NT2/D1 (cell line): Measurements from ENCODE around the gene MYO1C.
"Not testable (repeated sequence)": the region's sequence is repeated elsewhere in the genome, so short reads cannot be mapped to it uniquely, and the experiment has no call there.

Experiments used
- DNase-seq: peaks from one replicate; pipeline ENCODE4 v3.0.0-alpha.2; 2011; ENCODE audit warnings: low read depth, low spot score
- H3K27me3 ChIP-seq: 2 replicates; pipeline ENCODE4 v1.6.0; 2011; ENCODE audit warnings: mild to moderate bottlenecking; ENCODE audit not compliant: insufficient read length, insufficient read depth
- H3K36me3 ChIP-seq: 2 replicates; pipeline ENCODE4 v1.6.1; 2011; ENCODE audit warnings: mild to moderate bottlenecking, low read length, mixed read lengths; ENCODE audit not compliant: insufficient read depth, insufficient read length
- H3K4me1 ChIP-seq: 2 replicates; pipeline ENCODE4 v1.5.1; 2011; ENCODE audit not compliant: insufficient read depth, insufficient read length
- H3K4me3 ChIP-seq: 2 replicates; pipeline ENCODE4 v1.5.1; 2011; ENCODE audit warnings: low read depth; ENCODE audit not compliant: insufficient read length
- H3K9ac ChIP-seq: 2 replicates; pipeline ENCODE4 v1.6.0; 2011; ENCODE audit warnings: low read depth; ENCODE audit not compliant: insufficient read length
- H3K9me3 ChIP-seq: 2 replicates; pipeline ENCODE4 v1.5.1; 2011; ENCODE audit warnings: mild to moderate bottlenecking, low read length; ENCODE audit not compliant: insufficient read depth
- SUZ12 ChIP-seq: IDR thresholded peaks from 2 replicates; pipeline ENCODE4 v1.6.1; 2011; ENCODE audit not compliant: insufficient read length, insufficient read depth; ENCODE audit errors: extremely low read depth
- YY1 ChIP-seq: IDR thresholded peaks from 2 replicates; pipeline ENCODE4 v1.6.1; 2011; ENCODE audit not compliant: insufficient read length, insufficient read depth
- ZNF274 ChIP-seq: IDR thresholded peaks from 2 replicates; pipeline ENCODE4 v1.6.1; 2011; ENCODE audit warnings: mild to moderate bottlenecking, low read depth, low read length

Gene MYO1C

DNA sequence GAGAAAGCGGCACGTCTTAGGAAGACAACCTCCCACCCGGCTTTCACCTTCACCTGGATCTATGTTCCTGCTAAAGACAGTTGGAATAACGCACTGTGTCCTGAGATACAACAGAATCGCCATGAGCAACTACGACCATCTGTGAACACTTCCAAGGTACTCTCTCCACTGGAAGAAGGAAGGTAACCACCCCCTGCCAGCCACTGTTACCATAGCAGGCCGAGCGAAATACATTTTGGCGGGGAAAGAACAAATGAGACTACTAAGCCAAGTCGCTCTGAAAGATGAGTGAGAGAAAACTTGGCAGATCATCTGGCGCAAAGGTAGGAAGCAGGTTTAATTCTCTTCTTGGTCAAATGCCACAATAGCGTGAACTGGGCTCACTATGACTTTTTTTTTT, 46.3 kb downstream of the MYO1C start:
- Histone ChIP-seq H3K4me1 (peaks cover 3% of the 10 kb centered on the region), H3K27me3 (no peaks in the 10 kb centered on the region), H3K4me3 (no peak overlapping the region), H3K9ac (no peak overlapping the region), H3K36me3 (peaks cover 40% of the 10 kb centered on the region), H3K9me3 (no peaks in the 10 kb centered on the region)
- DNase-seq, result no peak
- TF ChIP-seq YY1 (no peak), ZNF274 (no peak), SUZ12 (no peak)

DNA sequence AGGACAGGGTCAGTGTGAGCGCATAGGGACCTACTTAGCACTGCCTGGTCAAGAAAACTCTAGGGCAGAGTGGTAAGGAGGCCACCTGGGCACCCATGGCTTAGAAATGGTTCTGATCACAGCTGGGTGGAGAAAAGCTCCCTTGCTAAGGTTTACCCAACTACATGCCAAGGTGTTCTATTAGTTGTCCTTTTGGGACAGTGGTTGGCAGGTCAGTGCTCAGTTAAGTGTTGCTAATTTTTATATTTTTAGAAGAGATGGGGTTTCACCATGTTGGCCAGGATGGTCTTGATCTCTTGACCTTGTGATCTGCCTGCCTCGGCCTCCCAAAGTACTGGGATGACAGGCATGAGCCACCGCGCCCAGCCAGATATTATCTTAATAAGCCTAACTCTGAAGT, 46.8 kb downstream of the MYO1C start:
- H3K4me1 ChIP-seq, H3K9me3 ChIP-seq, H3K27me3 ChIP-seq, DNase-seq, H3K9ac ChIP-seq, H3K4me3 ChIP-seq: not testable (repeated sequence)
- H3K36me3 ChIP-seq, result peaks cover 40% of the 10 kb centered on the region

DNA sequence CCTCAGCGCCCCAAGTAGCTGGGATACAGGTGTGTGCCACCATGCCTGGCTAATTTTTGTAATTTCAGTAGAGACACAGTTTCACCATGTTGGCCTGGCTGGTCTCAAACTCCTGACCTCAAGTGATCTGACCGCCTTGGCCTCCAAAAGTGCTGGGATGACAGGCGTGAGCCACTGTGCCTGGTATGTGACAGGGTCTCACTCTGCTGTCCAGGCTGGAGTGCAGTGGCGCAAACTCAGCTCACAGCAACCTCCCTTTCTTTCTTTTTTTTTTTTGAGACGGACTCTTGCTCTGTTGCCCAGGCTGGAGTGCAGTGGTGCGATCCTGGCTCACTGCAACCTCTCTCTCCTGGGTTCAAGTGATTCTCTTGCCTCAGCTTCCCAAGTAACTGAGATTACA, 49.8 kb downstream of the MYO1C start:
- not testable (repeated sequence) for H3K4me3 ChIP-seq, H3K27me3 ChIP-seq, H3K9me3 ChIP-seq, H3K9ac ChIP-seq, H3K4me1 ChIP-seq, DNase-seq
- peaks cover 23% of the 10 kb centered on the region for H3K36me3 ChIP-seq

DNA sequence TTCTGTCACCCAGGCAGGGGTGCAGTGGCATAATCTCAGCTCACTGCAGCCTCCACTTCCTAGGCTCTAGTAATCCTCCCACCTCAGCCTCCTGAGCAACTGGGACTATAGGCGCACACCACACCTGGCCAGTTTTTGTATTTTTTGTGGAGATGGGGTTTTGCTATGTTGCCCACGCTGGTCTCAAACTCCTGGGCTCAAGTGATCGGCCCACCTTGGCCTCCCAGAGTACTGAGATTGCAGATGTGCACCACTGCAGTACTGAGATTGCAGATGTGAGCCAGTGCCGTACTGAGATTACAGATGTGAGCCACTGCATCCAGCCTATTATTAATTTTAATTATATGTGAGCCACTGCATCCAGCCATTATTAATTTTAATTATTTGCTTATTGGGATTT, 50.3 kb downstream of the MYO1C start:
- H3K9me3 ChIP-seq, result no peaks in the 10 kb centered on the region
- TF ChIP-seq ZNF274 (no peak), SUZ12 (no peak), YY1 (no peak)

DNA sequence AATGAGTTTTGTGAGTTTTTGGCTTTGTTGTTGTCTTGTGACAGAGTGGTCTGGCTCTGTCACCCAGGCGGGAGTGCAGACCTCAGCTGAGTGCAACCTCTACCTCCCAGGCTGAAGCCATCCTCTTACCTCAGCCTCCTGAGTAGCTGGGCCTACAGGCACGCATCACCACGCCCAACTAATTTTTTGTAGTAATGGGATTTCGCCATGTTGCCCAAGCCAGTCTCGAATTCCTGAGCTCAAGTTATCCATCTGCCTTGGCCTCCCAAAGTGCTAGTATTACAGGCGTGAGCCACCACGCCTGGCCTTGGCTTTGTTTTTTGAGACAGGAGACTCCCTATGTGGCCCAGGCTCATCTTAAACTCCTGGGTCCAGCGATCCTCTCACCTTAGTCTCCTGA, 51.6 kb downstream of the MYO1C start:
- H3K27me3 ChIP-seq, result no peaks in the 10 kb centered on the region
- no peak overlapping the region for H3K9ac ChIP-seq
- no peaks in the 10 kb centered on the region for H3K9me3 ChIP-seq
- H3K4me1 ChIP-seq, result no peaks in the 10 kb centered on the region
- no peak for DNase-seq
- TF ChIP-seq ZNF274 (no peak), YY1 (no peak)
- H3K4me3 ChIP-seq, result no peak overlapping the region
- peaks cover 29% of the 10 kb centered on the region for H3K36me3 ChIP-seq

More for the DNA sequence above, 50.3 kb downstream of the MYO1C start:
- Histone ChIP-seq H3K36me3 (peaks cover 25% of the 10 kb centered on the region), H3K4me3 (no peak overlapping the region), H3K27me3 (no peaks in the 10 kb centered on the region), H3K4me1 (no peaks in the 10 kb centered on the region), H3K9ac (no peak overlapping the region)
- DNase-seq, result no peak

DNA sequence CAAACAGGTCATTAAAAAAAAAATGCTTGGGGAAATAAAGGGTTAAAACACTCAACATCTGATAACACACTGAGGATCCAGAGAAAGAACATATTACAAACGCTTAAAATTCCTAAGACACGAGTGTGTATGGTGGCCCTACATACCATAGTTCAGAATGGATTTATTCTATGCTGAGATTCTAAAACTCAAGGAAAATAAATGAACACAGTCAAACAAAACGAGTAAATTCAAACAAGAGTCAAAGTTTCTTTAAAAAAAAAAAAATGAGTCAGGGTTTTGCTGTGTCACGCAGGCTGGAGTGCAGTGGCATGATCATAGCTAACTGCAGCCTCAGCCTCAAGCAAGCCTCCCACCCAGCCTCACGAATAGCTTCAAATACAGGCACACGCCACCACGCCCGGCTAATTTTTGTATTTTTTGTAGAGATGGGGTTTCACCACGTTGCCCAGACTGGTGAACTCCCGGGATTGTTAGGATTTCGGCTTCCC, 53.8 kb downstream of the MYO1C start:
- Histone ChIP-seq H3K27me3 (no peaks in the 10 kb centered on the region), H3K4me3 (no peak overlapping the region), H3K9ac (no peak overlapping the region), H3K9me3 (no peaks in the 10 kb centered on the region), H3K4me1 (no peaks in the 10 kb centered on the region), H3K36me3 (peaks cover 37% of the 10 kb centered on the region)
- no peak for DNase-seq
- TF ChIP-seq YY1 (no peak), ZNF274 (no peak), SUZ12 (no peak)

DNA sequence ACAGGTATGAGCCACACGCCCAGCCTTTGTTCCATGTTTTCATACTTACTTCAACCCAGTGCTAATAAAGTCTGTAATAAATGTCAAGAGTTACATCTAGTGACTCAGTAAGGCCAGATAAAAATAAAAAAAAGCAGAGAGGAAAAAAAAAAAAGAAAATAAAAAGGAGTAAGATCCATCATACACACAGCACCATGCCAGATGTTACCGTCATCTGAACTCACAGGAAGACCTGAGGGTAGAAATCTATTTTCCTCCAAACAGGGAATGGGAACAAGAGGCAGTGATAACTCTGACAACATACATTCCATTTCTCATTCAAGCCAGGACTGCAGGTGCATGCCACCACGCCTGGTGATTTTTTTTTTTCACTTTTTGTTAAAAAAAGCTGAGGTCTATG, 57.2 kb downstream of the MYO1C start:
- DNase-seq, result no peak
- H3K4me1 ChIP-seq, result no peaks in the 10 kb centered on the region

DNA sequence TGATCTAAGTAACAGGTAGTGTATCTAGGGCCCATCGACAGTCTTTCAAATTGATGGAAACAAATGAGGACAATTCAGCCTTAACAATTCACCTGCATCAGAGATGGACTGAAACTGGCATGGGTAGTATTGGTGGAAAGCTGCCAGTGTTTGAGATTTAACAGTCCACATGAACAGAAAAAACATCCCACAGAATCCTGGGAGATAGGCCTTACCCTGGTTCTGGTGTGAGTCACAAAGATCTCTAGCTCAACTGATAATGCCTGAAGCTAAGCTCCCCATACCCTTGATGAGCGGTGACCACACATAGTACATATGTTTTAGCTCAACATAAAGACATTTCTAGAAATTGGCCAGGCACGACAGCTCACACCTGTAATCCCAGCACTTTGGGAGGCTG, 58.3 kb downstream of the MYO1C start:
- TF ChIP-seq YY1 (no peak), SUZ12 (no peak), ZNF274 (no peak)
- peaks cover 58% of the 10 kb centered on the region for H3K36me3 ChIP-seq
- no peak overlapping the region for H3K9ac ChIP-seq
- no peaks in the 10 kb centered on the region for H3K27me3 ChIP-seq
- H3K9me3 ChIP-seq, result no peaks in the 10 kb centered on the region
- no peak for DNase-seq
- H3K4me1 ChIP-seq, result no peaks in the 10 kb centered on the region
- H3K4me3 ChIP-seq, result no peak overlapping the region

More for the DNA sequence above, 57.2 kb downstream of the MYO1C start:
- Histone ChIP-seq H3K36me3 (peaks cover 52% of the 10 kb centered on the region), H3K9ac (no peak overlapping the region), H3K9me3 (no peaks in the 10 kb centered on the region), H3K4me3 (no peak overlapping the region), H3K27me3 (no peaks in the 10 kb centered on the region)
- TF ChIP-seq YY1, result no peak
- no peak for TF ChIP-seq ZNF274
- no peak for TF ChIP-seq SUZ12
